NCI-H1436 (cell line): Measurements from ENCODE around the gene MTMR11.
"Not testable (repeated sequence)": the region's sequence is repeated elsewhere in the genome, so short reads cannot be mapped to it uniquely, and the experiment has no call there.

ENCODE experiments used
- DNase-seq: peaks from one replicate; lab custom pipeline; 2025; lab: John Stamatoyannopoulos, UW

Gene MTMR11

GRCh38 chr1:149936170-149936991 is at the start of gene MTMR11:
Gene MTMR11 (minus strand): TSS chr1:149936879. CDS start chr1:149936647, 232 bp downstream.
- DNase-seq, result no peak

- DNase-seq, result no peak
These were observed 43.4 kb upstream of the MTMR11 start for GRCh38 chr1:149979972-149980540.

- DNase-seq, result no peak
These were observed 42.7 kb upstream of the MTMR11 start for GRCh38 chr1:149979245-149979971.

- no peak for DNase-seq
These were observed 41.9 kb upstream of the MTMR11 start for GRCh38 chr1:149978547-149979023.

GRCh38 chr1:149977345-149977744 is 40.7 kb upstream of the MTMR11 start:
- no peak for DNase-seq

- no peak for DNase-seq
These were observed 35.9 kb upstream of the MTMR11 start for GRCh38 chr1:149972547-149972946.

- DNase-seq, result no peak
These were observed 31.0 kb upstream of the MTMR11 start for GRCh38 chr1:149967646-149968045.

- DNase-seq, result no peak
These were observed 30.4 kb upstream of the MTMR11 start for GRCh38 chr1:149967041-149967440.

- no peak for DNase-seq
These were observed 29.7 kb upstream of the MTMR11 start for GRCh38 chr1:149966405-149966804.

GRCh38 chr1:149965440-149965839 is 28.8 kb upstream of the MTMR11 start:
- no peak for DNase-seq

- no peak for DNase-seq
These were observed 26.7 kb upstream of the MTMR11 start for GRCh38 chr1:149963358-149963757.

- DNase-seq, result no peak
These were observed 26.1 kb upstream of the MTMR11 start for GRCh38 chr1:149962736-149963135.

- peak; percentile 13 for DNase-seq
These were observed 25.5 kb upstream of the MTMR11 start for GRCh38 chr1:149962039-149962647.

GRCh38 chr1:149957548-149957947 is 20.9 kb upstream of the MTMR11 start:
- DNase-seq, result not testable (repeated sequence)

GRCh38 chr1:149949911-149950310 is 13.2 kb upstream of the MTMR11 start:
- DNase-seq, result no peak

- DNase-seq, result no peak
These were observed 8.5 kb upstream of the MTMR11 start for GRCh38 chr1:149945206-149945605.

- no peak for DNase-seq
These were observed 6.2 kb upstream of the MTMR11 start for GRCh38 chr1:149942885-149943284.

GRCh38 chr1:149942207-149942606 is 5.5 kb upstream of the MTMR11 start:
- no peak for DNase-seq

- DNase-seq, result no peak
These were observed 3.7 kb upstream of the MTMR11 start for GRCh38 chr1:149940427-149940826.

GRCh38 chr1:149938668-149939003 is 2.0 kb upstream of the MTMR11 start:
- DNase-seq, result not testable (repeated sequence)

GRCh38 chr1:149937759-149938158 is 1.1 kb upstream of the MTMR11 start:
- DNase-seq, result no peak

- peak; percentile 14 for DNase-seq
These were observed 470 bp upstream of the MTMR11 start for GRCh38 chr1:149936992-149937705.
